Tibial nerve (tissue), 3 donors: ENCODE data around the gene SHANK3.

ENCODE experiments used
- POLR2A ChIP-seq, 2 donors: fragments of 450-650 bp; IDR thresholded peaks; one replicate each; pipeline ENCODE4 v1.6.1; 2017; ENCODE audit warnings: antibody characterized with exemption in 2 of 2, mild to moderate bottlenecking in 2 of 2, moderate library complexity in 2 of 2
- TF ChIP-seq, protein P1 (sequence below), 5 experiments: fragments of 200-600 bp in 3 of 5; fragments of 450-650 bp in 2 of 5; sonication (generic) in 3 of 5; IDR thresholded peaks; one replicate each; pipeline ENCODE4 v1.5.1; 2016 to 2019; ENCODE audit warnings: antibody characterized with exemption in 5 of 5, mild to moderate bottlenecking in 3 of 5, moderate library complexity in 2 of 5

DNA sequence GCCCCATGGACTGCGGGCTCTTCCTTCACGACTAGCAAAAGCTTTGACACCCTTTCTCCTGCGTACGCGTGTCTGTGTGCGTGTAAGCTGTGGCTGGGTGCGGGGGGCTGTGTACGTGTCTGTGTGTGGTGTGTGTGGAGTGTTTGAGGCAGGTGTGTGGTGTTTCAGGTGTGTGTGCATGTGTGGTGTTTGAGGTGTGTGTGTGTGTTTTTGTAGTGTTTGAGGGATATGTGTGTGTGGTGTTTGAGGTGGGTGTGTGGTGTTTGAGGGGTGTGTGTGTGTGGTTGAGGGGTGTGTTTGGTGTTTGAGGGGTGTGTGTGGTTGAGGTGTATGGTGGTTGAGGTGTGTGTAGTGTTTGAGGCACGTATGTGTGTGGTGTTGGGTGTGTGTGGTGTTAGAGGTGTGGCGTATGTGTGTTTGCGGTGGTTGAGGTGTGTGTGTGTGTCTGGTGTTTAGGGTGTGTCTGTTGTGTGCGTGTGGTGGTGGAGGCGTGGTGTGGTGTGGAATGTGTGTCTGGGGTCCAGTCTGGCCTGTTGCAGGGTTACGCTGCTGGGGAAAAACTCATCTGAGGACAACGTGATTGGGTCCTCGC, 44.0 kb upstream of the SHANK3 start:
- TF ChIP-seq POLR2A (IDR thresholded peaks at IDR 0.05) = no peak
- TF ChIP-seq, protein P1, sequence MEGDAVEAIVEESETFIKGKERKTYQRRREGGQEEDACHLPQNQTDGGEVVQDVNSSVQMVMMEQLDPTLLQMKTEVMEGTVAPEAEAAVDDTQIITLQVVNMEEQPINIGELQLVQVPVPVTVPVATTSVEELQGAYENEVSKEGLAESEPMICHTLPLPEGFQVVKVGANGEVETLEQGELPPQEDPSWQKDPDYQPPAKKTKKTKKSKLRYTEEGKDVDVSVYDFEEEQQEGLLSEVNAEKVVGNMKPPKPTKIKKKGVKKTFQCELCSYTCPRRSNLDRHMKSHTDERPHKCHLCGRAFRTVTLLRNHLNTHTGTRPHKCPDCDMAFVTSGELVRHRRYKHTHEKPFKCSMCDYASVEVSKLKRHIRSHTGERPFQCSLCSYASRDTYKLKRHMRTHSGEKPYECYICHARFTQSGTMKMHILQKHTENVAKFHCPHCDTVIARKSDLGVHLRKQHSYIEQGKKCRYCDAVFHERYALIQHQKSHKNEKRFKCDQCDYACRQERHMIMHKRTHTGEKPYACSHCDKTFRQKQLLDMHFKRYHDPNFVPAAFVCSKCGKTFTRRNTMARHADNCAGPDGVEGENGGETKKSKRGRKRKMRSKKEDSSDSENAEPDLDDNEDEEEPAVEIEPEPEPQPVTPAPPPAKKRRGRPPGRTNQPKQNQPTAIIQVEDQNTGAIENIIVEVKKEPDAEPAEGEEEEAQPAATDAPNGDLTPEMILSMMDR (IDR thresholded peaks at IDR 0.05) = no peak
